HG02970 (cell line): ENCODE results near the gene HMGB1.

Experiments used
- ATAC-seq: cut with Tn5 transposase; IDR thresholded peaks from one replicate; pipeline ENCODE4 v1.9.1; 2021; ENCODE audit warnings: mild to moderate bottlenecking, moderate library complexity, moderate number of reproducible peaks; ENCODE audit not compliant: unreplicated experiment, low FRiP score

The HMGB1 gene

DNA sequence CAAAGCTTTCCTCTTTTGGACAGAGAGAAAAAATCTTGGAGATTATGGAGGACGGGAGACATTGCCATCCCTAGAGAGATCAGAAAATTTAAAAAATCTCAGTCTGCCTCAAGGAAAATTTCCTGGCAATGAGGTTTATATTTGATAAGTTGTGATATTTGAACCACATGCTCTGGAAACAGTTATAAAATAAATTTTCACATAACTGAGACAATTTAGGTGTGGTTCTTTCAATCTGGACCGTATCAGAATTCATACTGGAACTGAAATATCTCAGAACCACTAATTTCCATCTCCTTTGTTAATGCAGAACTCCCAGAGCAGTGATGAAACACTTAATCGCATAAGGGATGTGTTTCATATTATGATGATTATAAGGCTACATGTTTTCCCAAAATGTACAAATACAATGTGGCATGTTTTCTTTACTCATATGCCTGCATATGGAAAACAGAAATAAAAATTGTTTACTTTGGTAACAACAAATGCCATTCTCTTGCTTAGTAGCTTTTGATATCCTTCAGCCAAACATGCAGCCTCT is 29.8 kb downstream of the HMGB1 start:
- no peak for ATAC-seq

DNA sequence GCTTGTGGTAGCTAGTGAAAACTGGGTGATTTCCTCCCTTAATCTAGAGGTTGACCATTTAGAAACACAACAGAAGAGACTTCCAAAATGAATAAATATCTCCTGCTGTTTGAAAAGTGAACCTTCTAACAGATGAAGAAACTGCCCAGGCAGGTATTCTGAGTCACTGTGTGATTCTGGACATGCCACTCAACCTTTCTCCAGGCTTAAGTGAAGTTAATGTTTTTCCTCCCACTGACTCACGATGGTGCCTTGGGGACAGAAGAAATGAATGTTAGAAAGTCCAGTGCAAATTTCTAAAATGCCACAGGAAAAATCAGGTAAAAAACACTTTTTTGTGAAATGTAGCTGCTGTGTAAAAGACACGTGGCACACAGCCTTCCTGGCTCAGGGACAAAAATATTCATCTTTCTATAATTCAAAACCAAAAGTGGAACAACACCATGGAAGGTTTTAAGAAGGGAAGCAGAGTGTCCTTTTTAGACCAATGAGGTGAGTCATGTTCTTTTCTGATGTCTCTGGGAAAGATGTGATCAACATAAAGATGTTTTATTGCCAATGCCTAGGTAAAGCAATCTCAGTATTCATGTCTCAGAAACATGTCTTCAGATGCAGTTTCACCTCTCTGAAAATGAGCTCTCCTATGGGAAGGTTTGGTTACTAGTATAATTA is 34.3 kb downstream of the HMGB1 start:
- no peak for ATAC-seq

DNA sequence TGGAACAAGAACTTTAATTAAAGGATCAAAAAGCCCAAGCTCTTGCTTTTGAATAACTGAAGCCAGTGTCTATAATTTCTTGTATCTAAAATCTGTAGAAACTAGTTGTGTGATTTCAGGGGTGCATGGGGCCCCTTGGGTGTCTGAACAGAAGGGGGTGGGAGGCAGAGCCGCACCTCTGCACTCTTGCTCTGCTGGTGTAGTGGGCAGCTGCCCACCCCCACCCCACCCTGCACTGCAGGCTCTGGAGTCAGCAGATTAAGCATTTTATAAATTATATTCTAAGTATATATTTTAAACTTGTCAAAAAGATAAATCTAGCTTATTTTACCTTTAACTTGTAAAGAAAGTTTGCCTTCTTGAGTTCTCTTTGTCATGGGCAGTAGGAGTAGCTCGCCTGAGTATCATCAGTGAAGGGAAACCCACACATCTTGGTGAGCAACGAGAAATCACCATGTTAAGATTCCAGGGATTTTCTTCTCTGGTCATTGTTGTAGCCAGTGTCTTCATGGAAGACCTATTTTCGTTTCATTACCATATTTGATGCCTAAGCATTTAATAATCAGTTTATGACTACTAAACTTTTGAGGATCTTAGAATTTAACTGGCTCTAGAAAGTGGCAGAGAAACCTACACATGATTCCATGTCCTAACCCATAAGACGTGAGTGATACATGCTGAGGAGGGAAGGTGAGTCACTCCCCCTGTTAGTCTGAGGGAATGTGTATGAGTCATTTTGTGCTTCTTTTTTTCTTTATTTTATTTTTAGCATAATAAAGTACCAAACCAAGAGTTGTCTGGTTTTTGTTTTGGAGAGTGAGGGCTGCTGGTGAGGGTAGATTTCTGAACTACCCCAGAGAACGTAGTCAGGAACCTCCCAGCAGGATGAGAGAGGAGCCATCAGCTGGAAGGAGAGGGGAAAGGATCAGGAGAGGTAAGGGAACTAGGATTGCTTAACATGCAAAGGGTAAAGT is 35.7 kb downstream of the HMGB1 start:
- peak; percentile 54 for ATAC-seq

DNA sequence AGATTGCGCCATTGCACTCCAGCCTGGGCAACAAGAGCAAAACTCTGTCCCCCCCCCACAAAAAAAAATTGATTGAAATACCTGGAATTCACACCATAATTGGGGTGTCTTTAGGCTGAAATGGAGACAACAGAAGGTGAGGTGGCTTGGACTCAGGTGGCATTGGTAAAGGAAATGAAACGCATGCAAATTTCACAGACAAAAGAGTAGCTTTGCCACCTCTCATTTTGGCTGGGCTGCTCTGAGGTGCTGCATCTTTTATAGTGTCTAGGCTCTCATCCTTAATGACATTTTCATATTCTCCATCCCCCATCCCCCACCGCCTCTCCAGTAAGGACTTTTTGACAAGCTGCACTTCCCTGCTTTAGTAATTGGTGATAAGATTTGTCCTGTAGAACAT is 36.5 kb downstream of the HMGB1 start:
- ATAC-seq: no peak

DNA sequence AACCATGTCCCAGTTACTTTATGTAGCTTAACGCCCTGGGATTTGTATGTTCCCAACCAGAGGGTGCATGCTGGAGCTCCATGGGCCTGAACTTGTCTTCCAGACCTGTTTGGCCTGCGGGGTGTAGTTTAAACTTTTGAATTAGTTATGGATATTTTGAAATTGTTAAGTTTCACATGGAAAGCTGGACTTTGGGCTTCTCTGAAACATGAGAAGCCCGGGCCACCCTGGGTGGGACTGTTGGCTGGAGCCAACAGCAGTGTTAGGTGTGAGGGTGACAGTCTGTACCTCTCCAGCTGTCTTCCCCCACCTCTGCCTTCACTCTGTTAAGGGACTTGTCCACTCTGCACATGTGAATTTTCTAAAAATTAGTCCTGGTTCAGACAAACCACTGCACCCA is 41.8 kb downstream of the HMGB1 start:
- no peak for ATAC-seq

DNA sequence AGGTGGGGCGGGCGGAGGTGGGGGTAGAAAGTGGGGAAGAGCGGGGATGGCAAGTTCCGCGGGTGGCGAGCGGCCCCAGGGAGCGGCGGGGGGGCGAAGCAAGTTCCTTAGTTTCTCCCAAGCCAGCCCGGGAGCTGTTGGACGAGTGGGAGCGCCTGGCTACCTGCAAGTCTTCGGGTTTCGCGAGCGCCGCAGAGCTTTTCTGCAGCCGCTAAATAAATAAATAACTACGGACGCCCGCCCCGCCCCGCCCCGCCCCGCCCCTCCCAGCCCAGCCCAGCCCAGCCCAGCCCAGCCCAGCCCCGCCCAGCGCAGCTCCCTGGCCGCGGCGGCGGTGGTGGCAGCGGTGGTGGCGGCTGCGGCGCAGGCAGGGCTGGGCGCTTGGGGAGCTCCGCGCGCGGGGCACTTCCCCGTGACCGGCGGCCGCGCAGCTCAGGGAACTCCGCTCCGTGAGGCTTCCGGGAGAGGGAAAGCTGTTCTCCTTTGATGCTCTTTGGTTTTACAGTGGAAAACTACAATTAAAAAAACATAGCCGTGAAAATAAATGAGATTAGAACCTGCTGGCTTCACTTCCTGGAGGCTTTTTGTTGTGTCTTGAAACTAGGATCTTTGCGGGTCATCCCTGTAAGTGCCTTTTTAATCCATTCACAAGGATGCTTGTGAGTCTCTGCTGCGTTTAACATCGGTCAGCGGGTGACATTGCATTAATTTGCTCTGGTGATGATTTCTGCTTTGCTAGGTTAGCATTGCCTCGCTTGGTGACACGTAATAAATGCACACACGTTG is 43.5 kb downstream of the HMGB1 start, which contains the start of gene UBE2L5:
UBE2L5 (plus strand) TSS at position 440 of the 786 bp plus-strand sequence. CDS start 5,498 bp downstream, outside the sequence.
- peak; percentile 63 for ATAC-seq

DNA sequence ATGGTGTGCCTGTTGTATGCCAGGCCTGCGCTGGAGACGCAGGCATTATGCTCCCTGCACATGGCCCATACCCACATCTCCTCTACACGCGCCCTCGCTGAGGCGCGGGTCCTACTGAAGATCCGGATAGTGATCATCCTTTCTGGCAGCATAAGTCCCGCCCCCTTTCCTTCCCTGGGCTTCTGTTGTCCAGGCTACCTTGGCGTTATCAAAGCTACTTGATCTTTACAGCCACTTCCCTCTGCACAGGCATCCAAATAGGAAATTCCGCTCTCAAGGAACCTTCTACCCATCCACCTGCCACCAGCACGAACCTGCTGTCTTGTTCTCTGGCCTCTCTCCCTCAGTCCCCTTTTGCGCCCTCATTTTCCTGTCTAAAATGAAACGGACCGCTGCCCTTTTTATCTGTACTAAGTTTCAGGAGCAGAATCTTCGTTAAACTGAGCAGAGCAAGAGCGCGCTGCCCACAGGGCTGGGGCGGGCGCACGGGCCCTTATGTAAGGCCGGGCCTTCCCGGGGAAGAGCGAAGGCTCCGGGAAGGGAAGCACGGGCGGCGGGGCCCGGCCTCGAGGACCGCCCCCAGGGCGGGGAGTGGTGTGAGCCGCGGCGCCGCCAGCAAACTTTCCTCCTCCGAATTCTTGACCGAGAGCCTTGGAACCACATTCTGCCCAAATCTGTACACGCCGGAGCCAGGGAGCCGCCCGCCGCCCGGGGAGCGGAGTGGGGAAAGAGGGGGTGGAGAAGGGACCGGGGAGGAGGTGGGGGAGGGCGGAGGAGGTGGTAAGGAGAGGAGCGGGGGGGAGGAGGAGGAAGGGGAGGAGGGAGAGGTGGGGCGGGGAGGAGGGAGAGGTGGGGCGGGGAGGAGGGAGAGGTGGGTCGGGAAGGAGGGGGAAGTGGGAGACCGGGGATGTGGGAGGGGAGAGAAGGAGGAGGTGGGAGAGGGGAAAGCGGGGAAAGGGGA is 44.4 kb downstream of the HMGB1 start:
- no peak for ATAC-seq

DNA sequence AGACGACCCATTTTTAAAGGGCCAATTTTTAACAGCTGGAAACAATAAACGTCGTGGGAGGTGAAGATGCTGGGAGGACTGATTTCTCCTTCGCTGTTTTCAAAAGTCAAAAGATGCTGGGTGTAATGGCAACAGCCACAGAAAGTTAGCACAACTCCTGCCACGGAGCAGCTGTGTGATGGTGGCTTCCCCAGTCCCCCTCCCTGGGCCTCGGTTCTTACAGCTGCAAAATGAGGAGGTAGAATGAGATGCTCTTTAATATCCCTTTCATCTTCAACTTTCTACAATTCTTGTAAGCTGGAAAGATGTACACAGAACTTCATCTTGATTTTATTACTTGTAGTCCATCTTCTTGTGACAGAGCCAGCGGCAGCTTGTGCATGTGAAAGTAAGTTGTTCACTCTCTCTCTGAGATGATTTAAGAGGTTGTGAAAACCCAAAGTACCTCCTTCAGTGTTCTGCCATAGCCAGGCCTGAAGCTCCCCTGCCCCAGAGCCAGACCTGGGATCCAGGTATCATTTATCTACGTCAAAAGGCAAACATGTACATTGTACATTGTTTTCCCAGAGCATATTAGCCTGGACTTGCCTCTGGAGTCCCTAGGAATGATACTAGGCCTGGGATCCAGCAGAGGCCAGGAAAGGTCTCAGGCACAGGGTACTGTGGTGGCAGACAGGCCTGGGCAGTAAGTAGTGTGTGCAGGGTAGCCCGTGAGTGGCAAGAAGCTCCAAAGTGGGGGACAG is 46.8 kb downstream of the HMGB1 start:
- no peak for ATAC-seq

DNA sequence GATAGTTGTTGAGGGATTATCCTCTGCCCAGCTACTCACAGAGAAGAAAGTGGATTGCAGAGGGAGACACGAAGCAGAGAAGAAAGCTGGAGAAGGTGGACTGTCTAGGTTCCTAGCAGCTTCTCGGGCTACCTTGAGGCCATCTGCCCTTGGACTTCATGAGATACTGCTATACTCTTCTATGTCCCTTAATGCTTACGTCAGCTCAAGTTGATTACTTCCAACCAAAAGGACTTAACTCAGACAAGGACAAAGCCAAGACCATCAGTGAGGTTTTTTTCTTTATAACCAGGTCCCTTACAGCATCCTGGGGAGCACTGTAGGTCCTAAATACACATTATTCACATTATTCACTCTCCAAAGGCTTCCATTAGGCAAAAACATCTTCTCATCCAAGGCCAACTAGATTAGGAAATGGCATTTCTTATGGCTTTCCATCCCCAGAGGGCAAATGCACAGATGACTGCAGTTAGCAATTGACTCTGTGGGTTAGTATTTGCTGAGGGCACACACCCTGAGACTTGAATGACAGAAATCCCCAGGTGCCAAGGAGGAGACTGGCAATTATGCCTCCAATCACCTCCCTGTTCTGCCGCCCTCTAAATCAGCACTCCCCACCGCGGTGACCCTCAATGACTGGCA is 47.5 kb downstream of the HMGB1 start:
- no peak for ATAC-seq

DNA sequence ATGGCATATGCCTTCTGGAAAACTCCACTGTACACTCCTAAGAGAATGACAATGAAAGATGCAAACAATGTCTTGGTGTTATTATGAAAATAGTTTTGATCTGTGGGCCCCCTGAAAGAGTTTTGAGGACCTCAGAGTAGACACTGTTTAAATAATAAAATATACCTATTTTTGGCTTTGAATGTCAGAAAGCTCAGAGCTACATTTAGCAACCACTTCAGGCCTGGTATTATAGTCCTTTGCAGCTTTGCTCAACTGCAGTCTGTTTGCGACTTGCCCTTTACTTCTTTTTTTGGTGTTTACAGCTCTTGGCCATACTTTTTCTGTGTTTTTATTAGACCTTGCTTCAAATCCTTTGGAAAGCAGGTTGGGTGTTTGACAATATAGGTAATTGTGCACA is 49.3 kb downstream of the HMGB1 start:
- no peak for ATAC-seq

DNA sequence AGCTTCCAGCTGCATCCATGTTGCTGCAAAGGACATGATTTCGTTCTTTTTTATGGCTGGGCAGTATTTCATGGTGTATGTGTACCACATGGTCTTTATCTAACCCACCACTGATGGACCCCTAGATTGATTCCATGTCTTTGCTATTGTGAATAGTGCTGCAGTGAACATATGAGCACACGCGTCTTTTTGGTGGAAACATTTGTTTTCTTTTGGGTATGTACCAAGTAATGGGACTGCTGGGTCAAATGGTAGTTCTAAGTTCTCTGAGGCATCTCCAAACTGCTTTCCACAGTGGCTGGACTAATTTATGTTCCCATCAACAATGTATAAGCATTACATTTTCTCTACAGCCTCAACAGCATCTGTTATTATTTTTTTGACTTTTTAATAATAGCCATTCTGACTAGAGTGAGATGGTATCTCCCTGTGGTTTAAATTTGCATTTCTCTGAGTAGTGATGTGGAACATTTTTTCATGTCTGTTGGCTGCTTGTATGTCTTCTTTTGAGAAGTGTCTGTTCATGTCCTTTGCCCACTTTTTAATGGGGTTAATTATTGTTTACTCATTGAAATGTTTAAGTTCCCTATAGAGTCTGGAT is 50.2 kb downstream of the HMGB1 start:
- peak; percentile 63 for ATAC-seq

DNA sequence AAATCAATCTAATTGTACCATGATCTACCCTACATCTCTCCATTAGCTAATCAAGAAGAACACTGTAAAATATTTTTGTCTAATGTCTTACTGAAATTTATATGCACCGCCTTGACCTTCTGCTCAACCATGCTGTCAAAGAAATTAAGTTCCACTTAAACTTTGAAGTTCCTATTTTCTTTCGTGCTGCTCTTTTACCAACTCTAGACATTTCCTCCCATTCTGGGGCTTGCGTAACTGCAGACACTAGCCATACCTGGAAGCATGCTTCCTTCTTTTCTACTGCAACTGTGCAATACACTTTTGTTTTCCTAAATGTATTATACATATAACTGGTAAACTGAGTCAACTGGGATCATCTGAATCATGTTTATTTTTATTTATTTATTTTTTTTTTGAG is 51.9 kb downstream of the HMGB1 start:
- ATAC-seq: no peak

DNA sequence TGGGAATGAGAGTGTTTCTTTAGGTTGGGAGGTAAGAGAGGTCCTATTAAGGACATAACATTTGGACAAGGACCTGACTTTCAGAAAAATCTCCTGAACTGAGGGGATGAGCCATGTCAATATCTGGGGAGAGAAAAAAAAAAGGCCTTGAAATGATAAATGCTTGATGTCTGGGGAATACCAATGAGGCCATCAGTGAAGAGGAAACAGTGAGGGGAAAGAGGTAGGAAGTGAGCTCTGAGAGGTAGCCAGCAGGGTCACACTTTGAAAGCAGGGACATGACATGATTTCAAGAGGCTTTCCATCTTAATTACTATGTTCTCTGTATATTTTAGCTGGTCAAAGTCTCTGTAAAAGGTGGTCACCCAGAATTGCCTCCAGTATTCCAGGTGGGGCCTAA is 53.4 kb downstream of the HMGB1 start:
- no peak for ATAC-seq

DNA sequence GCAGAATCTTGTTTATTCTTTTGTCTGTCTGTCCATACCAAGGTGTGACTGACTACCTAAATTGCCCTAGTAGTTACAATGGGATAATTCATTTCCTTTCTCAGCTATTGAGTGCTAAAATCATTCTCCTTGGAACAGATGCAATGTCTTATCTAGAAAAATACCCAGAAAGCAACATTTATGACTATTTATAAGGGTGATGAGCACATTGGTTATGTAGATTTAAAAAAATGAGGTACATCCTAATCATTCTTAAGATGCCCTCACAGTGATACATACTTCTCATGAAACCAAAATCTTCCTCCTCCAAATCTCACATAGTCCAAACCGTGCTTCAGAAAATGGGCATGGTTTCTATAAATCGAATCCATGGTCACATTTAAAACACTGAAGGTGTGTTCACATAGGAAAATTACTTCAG is 55.0 kb downstream of the HMGB1 start:
- no peak for ATAC-seq

DNA sequence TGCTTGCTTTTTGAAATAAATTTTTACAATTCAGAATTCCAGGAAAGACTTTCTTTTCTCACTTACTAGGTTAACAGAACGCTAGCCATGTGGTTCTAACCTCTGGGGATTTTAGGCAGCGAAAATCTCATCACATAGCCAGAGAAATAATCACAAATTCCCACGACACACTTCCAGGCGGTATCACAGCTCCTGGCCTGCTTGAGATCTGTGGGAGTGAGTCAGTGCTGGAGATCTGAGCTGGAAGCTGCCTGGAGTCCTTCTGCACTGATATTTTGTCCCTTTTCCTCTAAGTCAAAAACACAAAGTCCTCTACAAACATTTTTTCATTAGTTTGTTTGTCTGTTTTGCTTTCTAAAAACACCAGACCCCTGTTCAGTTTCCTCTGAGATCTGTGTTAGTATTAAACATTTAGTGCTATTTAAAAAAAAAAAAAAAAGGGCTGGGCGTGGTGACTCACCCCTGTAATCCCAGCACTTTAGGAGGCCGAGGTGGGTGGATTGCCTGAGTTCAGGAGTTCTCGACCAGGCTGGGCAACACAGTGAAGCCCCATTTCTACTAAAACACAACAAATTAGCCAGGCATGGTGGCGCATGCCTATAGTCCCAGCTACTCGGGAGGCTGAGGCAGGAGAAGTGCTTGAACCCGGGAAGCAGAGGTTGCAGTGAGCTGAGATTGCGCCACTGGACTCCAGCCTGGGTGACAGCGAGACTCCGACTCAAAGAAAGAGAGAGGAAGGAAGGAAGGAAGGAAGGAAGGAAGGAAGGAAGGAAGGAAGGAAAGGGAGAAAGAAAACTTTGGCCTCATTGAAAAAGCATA is 55.6 kb downstream of the HMGB1 start:
- no peak for ATAC-seq

DNA sequence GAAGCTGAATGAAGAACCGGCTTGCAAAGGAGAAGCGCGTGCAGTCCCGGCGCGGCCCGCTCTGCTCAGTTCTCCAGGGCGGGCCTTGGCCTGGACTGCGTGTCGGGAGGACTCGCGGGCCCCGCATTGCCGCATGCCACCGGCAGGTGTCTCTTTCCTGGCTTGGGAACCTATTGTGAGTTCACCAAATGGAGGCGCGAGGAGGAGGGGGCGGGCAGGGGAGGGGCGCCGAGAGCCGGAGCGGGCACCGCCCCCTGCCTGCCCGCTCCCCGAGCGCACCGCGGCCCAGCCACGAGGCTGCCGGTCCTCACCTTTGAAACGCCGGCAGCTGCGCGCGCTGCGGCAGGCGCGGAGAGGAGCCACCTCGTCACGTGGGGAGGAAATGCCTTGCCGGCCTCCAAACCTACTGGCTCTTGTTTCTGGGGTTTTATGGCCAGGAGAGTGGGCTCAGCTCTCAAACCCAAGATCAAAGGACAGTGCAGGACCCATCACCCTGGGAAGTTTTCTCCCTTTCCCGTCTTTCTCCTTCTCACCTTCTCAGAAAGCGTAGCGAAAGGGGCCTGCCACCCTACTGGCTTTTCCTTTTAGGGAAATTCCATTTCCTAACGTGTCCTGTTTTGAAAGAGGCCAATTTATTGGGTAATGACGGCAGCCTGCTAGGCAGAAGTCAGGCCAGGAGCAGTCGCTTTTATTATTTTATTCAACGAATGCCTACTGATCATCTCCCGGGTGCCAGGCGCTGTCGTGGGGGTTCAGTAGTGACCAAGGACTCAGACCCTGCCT is 57.2 kb downstream of the HMGB1 start:
- peak; percentile 81 for ATAC-seq
